CD4-positive, alpha-beta T cell treated with Interleukin-6 for 4 hours (primary cell): Measurements from ENCODE around the gene PAPOLA.

Experiments
- DNase-seq: peaks from one replicate; pipeline ENCODE4 v3.0.0-alpha.2; 2020; ENCODE audit warnings: mixed read lengths

The PAPOLA gene

DNA sequence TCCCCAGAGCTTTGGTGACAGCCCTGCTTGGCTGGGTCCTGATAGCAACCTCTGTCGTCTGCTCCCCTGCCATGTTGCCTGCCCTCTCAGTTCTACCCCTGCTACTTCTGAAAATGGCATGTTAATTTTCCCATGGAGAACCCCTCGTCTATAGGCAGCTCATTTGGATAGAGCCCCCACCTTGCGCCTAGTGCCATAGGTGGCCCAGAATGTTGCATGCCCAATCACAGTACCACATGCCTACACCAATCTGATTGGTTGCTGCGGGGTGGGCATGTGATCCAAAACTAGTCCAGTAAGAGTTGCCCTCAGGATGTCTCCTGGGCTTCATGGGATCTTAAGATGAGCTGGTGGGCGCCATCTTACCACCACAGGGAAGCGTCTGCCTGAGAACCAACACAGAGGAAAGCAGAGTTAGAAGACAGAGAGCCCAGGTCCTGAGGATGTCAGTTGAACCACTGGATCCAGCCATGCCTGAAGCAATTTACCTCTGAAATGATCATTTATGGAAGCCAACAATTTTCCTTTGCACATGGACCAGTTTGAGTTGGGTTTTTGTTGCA is 85.7 kb downstream of the PAPOLA start:
- no peak for DNase-seq

DNA sequence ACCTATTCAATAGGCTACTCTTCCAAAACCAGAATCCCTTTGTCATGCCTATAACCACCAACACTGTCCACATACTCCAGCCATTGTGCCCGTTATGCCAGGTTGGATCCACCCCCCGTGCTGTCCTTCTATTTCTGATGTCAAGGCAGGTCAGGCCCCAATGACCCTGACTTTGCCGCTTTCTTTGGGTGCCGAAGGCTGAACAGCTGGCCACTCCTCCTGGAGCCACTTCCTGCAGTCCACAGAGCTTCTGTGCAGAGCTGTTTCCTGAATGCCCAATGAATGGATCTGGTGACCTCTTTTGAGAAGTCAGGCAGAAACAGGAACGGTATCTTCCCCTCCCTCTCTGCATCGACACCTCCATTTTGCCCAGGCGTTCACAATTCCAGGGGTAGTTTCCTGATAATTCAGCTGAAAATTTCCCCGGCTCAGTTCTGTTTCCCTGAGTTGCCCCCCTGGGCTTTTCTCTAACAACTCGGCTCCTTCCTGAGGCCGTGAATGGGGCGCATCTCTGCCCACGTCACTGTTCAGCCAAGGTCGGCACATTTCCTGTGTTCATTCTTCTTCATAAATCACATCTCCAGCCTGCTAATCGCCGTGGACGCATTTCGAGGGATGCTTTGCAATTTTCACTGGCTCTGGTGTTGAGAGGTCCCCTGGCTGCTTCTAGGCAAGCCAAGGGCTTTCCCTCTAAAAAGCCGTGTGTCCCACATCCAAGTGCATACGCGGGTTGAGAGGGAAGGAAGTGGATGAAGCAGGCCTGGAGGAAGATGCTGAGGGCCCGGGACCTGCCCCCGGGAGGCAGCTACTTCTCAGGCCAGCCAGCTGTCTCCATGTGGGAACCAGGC is 86.5 kb downstream of the PAPOLA start:
- no peak for DNase-seq

DNA sequence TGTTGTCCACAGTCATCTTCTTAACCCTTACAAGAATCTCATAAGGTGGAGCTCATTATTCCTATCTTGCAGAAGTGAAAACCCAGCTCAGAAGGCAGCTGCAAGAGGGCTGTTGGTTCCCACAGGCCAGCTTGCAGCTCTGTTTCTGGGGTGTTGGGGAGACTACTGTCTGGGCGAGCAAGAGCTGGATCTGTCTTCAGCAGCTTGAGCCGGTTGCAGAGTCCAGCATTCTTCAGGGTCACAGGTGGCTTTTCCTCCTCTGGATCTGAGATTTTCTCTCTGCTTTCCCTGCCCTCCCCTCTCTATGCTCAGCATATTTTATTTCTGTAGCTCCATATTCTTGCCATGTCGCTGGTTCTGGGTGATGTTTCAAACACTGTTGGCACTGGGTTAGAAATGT is 87.4 kb downstream of the PAPOLA start:
- no peak for DNase-seq

DNA sequence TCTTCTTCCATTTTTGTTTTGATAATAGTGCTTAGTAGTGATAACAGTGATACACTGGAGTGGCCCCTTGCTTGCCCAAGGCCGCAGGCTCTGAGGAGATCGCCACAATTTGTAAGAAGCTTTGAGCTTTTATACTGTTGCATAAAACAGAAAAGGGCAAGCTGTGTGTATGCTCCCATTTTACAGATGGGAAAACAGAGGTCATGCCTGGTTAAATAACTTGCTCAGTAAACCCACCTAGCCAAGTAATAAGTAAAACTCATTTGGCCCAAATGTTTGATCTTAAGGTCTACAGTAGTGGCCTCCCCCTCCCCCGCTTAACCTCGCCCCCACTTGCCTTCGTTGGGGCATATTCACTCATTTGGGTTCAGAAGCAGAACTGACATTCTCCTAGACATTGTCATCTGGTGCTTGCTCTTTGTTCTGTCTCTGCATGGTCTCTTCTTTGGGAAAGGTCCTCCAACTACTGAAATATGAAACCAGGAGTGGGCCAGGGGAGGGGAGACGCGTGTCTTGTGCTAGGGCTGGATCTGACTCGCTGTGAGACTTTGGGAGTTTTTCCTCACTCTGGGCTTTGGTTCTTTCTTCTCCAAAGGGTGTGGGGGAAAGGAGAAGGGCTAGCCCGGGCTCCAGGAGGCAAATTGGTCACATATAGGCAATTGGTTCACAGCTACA is 88.1 kb downstream of the PAPOLA start:
- DNase-seq, result no peak

DNA sequence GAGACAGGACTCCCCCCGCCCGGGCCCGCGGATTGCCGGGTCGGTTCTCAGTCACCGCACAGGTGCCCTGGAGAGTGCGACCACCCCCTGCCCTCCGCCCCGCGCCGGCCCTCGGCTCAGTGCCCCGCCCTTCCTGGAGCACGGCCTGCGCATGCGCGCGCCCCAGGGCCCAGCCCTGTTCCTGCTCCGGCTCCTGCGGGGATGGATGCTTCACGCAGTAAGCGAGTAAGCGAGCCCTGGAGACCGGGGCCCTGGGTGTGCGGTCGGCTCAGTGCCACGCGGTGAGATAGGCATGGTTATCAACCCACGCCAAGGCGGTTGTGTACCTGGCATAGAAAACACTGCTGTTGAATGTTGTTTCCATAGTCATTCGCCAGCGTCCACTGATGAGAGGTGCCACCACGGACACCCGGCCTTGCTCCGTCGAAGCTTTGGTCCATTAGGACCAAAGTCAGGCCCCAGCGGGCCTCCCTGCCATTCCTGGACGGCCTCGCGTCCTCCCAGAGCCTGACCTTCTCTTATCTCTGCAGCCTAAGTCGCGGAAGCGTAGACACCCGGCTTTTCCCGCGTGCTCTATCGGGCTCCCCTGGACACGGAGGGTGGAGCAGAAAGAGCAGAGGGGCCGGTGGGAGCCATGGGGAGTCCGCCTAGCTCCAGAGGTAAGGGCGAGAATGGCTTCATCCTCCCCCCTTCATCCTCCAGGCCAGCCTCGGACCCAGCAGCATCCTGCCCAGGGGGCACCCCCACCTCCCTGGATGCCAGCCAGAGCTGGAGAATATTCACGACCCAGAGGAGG is 90.6 kb downstream of the PAPOLA start:
- peak; percentile 74 for DNase-seq

DNA sequence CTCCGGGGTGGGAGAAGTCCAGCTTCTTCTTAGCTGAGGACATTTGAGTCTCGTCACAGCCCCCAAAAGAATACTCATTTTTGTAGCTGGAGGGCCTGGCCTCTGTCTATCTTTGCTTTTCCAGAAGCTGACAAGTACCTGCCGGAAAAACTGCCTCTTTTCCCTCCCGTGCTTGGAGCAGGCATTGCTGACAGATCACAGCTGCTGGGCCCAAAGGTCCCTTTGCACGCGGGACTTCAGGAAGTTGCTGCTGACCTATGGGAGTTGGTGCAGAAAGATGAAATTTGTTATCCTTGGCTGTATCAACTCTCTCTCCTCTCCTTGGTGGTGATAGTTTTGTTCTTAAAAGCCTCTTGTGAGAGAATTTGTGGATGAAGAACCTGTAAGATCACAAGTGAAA is 92.8 kb downstream of the PAPOLA start:
- DNase-seq, result no peak

DNA sequence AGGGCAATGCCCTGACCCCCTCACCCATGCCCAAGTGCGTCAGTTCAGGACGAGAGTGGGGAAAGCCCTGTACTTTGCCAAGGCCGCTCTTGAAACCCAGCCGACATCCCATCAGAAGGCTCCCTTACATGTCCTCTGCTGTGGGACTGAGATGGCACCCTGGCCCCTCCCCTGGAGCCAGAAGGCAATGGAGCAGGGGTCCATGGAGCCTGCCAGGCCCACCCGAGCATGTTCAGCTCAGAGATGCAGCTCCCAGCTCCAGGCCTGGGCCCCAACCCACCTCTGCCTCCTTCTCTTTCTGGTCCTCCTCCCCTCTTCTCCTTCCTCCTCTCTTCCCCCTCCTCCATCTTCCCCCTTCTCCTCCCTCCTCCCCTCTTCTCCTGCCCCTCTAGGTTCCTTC is 95.5 kb downstream of the PAPOLA start:
- DNase-seq, result no peak

DNA sequence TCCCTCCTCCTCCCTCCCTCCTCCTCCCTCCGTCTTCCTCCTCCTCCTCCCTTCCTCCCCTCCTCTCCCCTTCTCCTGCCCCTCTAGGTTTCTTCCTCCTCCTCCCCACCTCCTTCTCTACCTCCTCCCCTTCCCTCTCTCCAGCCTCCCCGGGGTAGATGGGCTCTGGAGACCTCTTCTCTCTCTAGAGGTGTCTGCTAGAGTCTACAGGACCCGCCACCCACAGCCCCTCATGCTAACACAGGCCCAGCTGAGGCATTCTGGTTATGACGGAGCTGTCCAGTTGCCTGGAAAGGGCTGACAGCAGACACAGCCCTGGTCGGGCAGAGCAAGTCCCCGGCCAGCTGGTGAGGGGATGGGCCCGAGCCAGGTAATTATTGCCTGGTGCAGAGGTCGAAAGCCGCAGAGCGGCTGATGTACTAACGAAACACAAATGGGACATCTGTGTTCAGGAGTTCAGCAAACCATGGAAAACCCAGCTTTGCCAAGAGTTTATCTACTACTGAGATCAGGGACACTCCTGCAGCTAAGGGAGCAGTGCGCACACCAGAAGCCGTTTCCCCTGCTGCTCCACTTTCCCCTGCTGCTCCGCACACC is 96.2 kb downstream of the PAPOLA start:
- DNase-seq, result no peak

DNA sequence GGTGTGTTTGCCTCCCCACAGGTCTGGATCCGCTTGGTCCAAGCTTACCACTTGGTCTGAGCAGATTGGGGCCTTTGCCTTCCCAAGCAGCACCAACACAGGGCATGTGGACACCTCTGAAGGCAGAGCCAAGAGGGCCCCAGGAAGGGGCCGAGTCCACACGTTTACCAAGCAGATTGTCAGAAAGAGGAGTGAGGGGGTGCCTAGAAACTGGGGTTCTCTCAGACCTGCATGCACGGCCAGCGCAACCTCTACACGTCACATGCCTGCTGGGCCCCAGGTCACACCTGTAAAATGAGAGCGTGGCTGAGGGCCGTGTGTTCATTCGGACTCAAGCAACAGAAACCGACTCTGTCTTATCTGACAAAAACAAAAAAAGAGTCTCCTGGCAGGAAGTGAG is 96.9 kb downstream of the PAPOLA start:
- no peak for DNase-seq

DNA sequence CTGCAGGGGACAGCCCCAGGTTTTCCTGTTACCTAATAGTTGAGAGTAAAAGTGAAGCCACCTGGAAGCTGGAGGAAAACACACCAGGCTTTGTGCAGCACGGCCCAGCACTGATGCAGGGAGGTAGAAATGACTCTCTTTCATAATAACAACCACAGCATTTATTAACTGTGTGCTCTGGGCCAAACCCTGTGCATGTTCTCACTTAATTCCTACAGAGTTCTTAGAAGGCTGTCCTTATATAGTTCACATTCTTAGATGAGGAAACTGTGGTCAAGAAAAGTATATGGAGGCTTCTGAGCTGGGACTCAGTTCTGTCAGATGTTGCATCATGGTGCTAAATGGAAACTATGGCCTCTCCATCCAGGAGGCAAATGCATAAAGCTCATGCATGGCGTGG is 100.0 kb downstream of the PAPOLA start:
- DNase-seq, result no peak

DNA sequence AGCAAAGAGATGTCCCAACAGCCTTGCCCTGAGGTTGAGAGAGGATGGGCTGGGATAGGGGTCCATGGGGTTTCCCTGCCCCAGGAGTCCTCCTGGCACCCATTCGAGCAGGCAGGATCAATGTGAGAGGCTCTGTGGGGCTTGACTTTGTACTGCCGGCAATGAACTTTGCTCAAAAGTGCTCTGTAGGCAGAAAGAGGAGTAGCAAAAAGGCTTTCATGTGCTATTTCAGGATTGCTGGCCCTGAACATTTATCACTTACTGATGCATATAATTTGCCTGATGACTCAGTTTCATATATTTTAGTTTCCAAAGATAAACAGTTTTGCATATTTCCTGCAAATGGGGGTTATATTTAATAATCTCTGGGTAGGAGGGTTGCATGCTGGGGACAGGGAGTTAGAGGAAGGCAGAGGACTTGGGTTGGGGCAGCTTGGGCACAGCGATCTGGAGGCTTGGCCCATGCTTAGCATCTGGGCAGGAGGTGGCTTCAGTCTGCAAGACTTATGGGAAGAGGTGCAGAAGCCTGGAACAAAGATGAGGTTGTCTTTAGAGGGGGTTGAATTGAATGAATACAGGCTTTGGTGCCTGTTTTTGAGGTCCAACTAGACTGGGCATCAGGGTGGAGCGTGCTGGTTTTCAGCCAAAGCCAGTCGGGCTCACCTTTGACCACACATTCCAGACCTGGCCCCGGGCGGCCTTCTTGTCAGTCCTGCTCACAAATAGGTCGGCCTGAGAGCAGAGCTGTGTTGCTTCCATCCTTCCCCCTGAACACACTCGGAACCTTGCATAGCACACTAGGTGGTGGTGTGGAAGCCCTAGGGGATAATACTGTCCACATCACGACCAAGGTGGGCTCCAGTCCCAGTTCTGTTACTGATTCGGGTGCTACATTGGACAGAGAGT is 101.4 kb downstream of the PAPOLA start:
- no peak for DNase-seq

DNA sequence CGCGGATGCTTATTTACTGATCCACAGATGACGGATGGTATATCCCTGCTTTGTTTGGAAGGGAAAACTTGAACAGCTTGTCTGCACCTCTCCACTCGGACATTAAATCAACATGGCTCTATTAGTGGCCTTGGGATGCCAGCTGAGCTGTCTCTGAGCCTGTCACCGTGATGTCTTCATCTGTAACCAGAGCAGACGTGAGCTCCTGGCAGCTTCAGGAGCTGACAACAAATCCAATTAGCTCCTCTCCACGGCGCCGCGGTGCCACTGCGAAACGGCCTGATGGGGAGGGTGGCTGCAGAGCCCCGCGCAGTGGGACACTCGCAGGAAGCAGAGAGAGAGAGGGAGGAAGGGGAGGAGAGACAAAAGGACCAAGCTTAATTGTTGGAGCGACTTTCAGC is 112.3 kb downstream of the PAPOLA start:
- DNase-seq, result no peak

DNA sequence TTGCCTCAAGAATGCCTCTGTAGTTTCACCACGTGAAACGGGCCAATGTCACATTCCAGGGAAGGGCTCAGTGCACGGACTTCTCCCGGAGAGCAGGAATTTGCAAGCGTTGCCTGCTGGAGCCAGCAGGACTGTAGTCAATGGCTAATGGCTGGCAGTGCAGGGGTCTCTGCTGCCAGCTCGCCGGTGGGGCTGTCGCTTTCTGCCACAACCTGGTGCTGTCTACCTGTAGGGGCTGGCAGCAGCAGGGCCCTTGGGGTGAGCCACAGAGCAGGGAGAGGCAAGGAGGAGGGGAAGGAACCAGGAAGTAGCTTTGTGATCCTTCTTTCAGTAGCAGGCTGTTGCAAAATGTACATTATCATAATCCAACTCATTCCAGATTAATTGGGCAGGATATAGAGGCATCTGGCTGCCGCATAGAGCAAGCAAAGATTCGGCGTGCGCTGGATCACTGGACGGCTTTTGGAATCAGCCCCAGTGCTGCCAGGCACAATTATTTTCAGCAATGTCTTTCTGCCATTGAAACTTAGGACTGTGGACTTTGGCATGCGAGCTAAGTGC is 114.1 kb downstream of the PAPOLA start:
- no peak for DNase-seq
